Skeletal muscle satellite cell (primary cell): ENCODE data around the gene GABBR1.

Experiments
- H3K27me3 ChIP-seq: 2 replicates; pipeline ENCODE4 v1.7.0; 2013; ENCODE audit warnings: low read length; ENCODE audit not compliant: control insufficient read depth, insufficient read depth
- H3K36me3 ChIP-seq: 2 replicates; pipeline ENCODE4 v1.7.0; 2013; ENCODE audit warnings: mild to moderate bottlenecking, control low read depth, low read length; ENCODE audit not compliant: insufficient read depth
- H3K4me1 ChIP-seq: 2 replicates; pipeline ENCODE4 v1.7.0; 2013; ENCODE audit warnings: low read length; ENCODE audit not compliant: control insufficient read depth, insufficient read depth
- H3K4me2 ChIP-seq: 2 replicates; pipeline ENCODE4 v1.7.0; 2013; ENCODE audit warnings: mild to moderate bottlenecking, low read length
- H3K4me3 ChIP-seq: 2 replicates; pipeline ENCODE4 v1.7.0; 2013; ENCODE audit warnings: low read length
- H3K9ac ChIP-seq: 2 replicates; pipeline ENCODE4 v1.7.0; 2013; ENCODE audit warnings: mild to moderate bottlenecking, low read depth, low read length, moderate library complexity
- H3K9me3 ChIP-seq: replicated peaks from 2 replicates; pipeline ENCODE4 v1.7.0; 2013; ENCODE audit warnings: mild to moderate bottlenecking, control low read depth, low read length

The GABBR1 gene

GRCh38 chr6:29608131-29608530 lies 24.9 kb downstream of the GABBR1 start:
- peaks cover 76% of the 10 kb centered on the region for H3K36me3 ChIP-seq
- H3K4me3 ChIP-seq = no peak overlapping the region
- no peaks in the 10 kb centered on the region for H3K4me1 ChIP-seq
- no peaks in the 10 kb centered on the region for H3K27me3 ChIP-seq
- no peaks in the 10 kb centered on the region for H3K9me3 ChIP-seq
- H3K4me2 ChIP-seq = no peak overlapping the region
- H3K9ac ChIP-seq = no peak overlapping the region

GRCh38 chr6:29603930-29604329 lies 29.1 kb downstream of the GABBR1 start:
- no peaks in the 10 kb centered on the region for H3K4me1 ChIP-seq

DNA sequence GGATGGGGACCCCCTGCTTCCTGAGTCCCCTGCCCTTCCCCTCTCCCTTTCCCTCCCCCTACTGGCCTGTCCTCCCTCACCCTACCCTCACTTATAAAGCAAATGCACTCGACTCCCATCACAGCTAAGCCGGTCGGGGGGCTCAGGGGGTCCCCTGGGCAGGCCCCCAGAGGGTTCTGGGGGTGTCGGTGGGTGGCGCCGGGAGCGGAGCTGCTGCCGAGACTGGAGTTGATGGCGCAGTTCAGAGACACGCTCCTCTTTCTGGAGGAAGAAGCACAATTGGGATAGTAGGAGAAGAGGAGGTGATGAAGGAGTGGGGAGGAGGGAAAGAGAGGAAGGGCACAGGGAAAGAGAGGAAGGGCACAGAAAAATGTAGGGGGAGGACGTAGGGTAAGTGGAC lies 29.5 kb downstream of the GABBR1 start:
- Histone ChIP-seq H3K36me3 (peaks cover 66% of the 10 kb centered on the region), H3K4me1 (no peaks in the 10 kb centered on the region), H3K9ac (no peak overlapping the region)

More at GRCh38 chr6:29603930-29604329, 29.1 kb downstream of the GABBR1 start:
- no peaks in the 10 kb centered on the region for H3K27me3 ChIP-seq
- H3K4me3 ChIP-seq = no peak overlapping the region
- no peak overlapping the region for H3K4me2 ChIP-seq
- H3K9ac ChIP-seq = no peak overlapping the region
- no peaks in the 10 kb centered on the region for H3K9me3 ChIP-seq
- peaks cover 71% of the 10 kb centered on the region for H3K36me3 ChIP-seq

GRCh38 chr6:29602564-29603361 lies 30.2 kb downstream of the GABBR1 start:
- H3K9me3 ChIP-seq = no peaks in the 10 kb centered on the region
- H3K9ac ChIP-seq = no peak overlapping the region
- no peaks in the 10 kb centered on the region for H3K4me1 ChIP-seq
- peaks cover 60% of the 10 kb centered on the region for H3K36me3 ChIP-seq
- no peak overlapping the region for H3K4me3 ChIP-seq
- no peak overlapping the region for H3K4me2 ChIP-seq
- H3K27me3 ChIP-seq = no peaks in the 10 kb centered on the region

More for the DNA sequence above, 29.5 kb downstream of the GABBR1 start:
- H3K9me3 ChIP-seq = no peaks in the 10 kb centered on the region
- H3K4me3 ChIP-seq = no peak overlapping the region
- no peaks in the 10 kb centered on the region for H3K27me3 ChIP-seq
- no peak overlapping the region for H3K4me2 ChIP-seq

- Histone ChIP-seq H3K9ac (no peak overlapping the region), H3K9me3 (no peaks in the 10 kb centered on the region), H3K36me3 (peaks cover 17% of the 10 kb centered on the region), H3K27me3 (no peaks in the 10 kb centered on the region), H3K4me3 (no peak overlapping the region), H3K4me2 (no peak overlapping the region), H3K4me1 (no peaks in the 10 kb centered on the region)
These were observed 34.7 kb downstream of the GABBR1 start for GRCh38 chr6:29598172-29598747.

GRCh38 chr6:29597184-29597583 lies 35.8 kb downstream of the GABBR1 start:
- no peaks in the 10 kb centered on the region for H3K9me3 ChIP-seq
- no peak overlapping the region for H3K4me2 ChIP-seq
- no peak overlapping the region for H3K9ac ChIP-seq
- no peak overlapping the region for H3K4me3 ChIP-seq
- H3K27me3 ChIP-seq = no peaks in the 10 kb centered on the region
- no peaks in the 10 kb centered on the region for H3K4me1 ChIP-seq
- peaks cover 10% of the 10 kb centered on the region for H3K36me3 ChIP-seq

- no peaks in the 10 kb centered on the region for H3K27me3 ChIP-seq
- no peaks in the 10 kb centered on the region for H3K4me1 ChIP-seq
- no peak overlapping the region for H3K4me3 ChIP-seq
- H3K4me2 ChIP-seq = no peak overlapping the region
- peaks cover 4% of the 10 kb centered on the region for H3K36me3 ChIP-seq
- no peak overlapping the region for H3K9ac ChIP-seq
- no peaks in the 10 kb centered on the region for H3K9me3 ChIP-seq
These were observed 36.5 kb downstream of the GABBR1 start for GRCh38 chr6:29596381-29596900.

- no peaks in the 10 kb centered on the region for H3K27me3 ChIP-seq
- H3K4me2 ChIP-seq = no peak overlapping the region
- no peaks in the 10 kb centered on the region for H3K9me3 ChIP-seq
- no peaks in the 10 kb centered on the region for H3K4me1 ChIP-seq
- H3K36me3 ChIP-seq = no peaks in the 10 kb centered on the region
- H3K9ac ChIP-seq = no peak overlapping the region
- H3K4me3 ChIP-seq = no peak overlapping the region
These were observed 39.7 kb downstream of the GABBR1 start for GRCh38 chr6:29593199-29593855.

GRCh38 chr6:29591677-29592076 lies 41.3 kb downstream of the GABBR1 start:
- H3K9ac ChIP-seq = no peak overlapping the region
- no peaks in the 10 kb centered on the region for H3K4me1 ChIP-seq
- peaks cover 4% of the 10 kb centered on the region for H3K27me3 ChIP-seq
- H3K4me3 ChIP-seq = no peak overlapping the region
- H3K36me3 ChIP-seq = no peaks in the 10 kb centered on the region
- H3K9me3 ChIP-seq = no peaks in the 10 kb centered on the region
- no peak overlapping the region for H3K4me2 ChIP-seq

GRCh38 chr6:29590218-29590808 lies 42.7 kb downstream of the GABBR1 start:
- no peak overlapping the region for H3K4me2 ChIP-seq
- no peaks in the 10 kb centered on the region for H3K4me1 ChIP-seq
- no peaks in the 10 kb centered on the region for H3K9me3 ChIP-seq
- H3K9ac ChIP-seq = no peak overlapping the region
- no peak overlapping the region for H3K4me3 ChIP-seq
- H3K36me3 ChIP-seq = no peaks in the 10 kb centered on the region
- peaks cover 10% of the 10 kb centered on the region for H3K27me3 ChIP-seq

DNA sequence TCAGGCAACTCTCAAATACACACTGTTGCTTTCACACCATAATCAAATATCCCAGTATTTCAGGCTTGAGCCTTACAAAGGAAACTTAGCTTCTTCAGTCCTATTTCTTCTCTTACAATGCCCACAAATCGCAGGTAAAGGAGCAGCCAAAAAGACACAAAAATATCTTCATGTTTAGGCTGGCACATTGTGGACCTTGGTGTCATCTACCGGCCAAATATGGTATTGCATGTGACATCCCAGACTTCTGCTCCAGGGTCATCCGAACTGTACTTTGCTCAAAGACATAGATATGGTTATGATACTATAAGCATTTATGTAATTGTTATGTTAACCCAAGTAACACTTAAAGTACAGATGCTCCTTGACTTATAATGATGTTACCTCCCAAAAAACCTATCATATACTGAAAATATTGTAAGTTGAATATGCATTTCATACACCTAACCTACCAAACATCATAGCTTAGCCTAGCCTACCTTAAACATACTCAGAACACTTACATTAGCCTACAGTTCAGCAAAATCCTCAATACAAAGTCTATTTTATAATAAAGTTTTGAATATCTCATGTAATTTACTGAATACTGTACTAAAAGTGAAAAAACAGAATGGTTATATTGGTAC lies 43.4 kb downstream of the GABBR1 start:
- Histone ChIP-seq H3K4me1 (no peaks in the 10 kb centered on the region), H3K9me3 (no peaks in the 10 kb centered on the region), H3K36me3 (no peaks in the 10 kb centered on the region), H3K4me2 (no peak overlapping the region), H3K9ac (no peak overlapping the region), H3K4me3 (no peak overlapping the region), H3K27me3 (peaks cover 16% of the 10 kb centered on the region)
